Activated CD4-positive, alpha-beta T cell treated with anti-CD3 and anti-CD28 coated beads, Interleukin-2, amount 10 ng/mL, durations not matched to agents 24 days and 14 days (primary cell): ENCODE data around the gene ANKRD31. TPM values are rescaled to one million over a fixed set of nuclear protein-coding genes. Genes with fewer than 3 reads are reported as not detected.

ENCODE experiments used
- DNase-seq: peaks from one replicate; pipeline ENCODE4 v3.0.0; 2022
- H3K27ac Mint-ChIP-seq: one replicate; pipeline ENCODE4 v1.8.0; 2022; ENCODE audit warnings: mild to moderate bottlenecking, mixed read lengths
- H3K27me3 Mint-ChIP-seq: one replicate; pipeline ENCODE4 v1.8.0; 2022; ENCODE audit warnings: mixed read lengths
- H3K36me3 Mint-ChIP-seq: one replicate; pipeline ENCODE4 v1.8.0; 2022; ENCODE audit warnings: low read depth, mild to moderate bottlenecking, mixed read lengths
- H3K4me1 Mint-ChIP-seq: one replicate; pipeline ENCODE4 v1.8.0; 2021; ENCODE audit warnings: mixed read lengths
- H3K4me3 Mint-ChIP-seq: one replicate; pipeline ENCODE4 v1.8.0; 2022; ENCODE audit warnings: mild to moderate bottlenecking, moderate library complexity, mixed read lengths
- H3K9me3 Mint-ChIP-seq: one replicate; pipeline ENCODE4 v1.8.0; 2021; ENCODE audit warnings: mixed read lengths
- intact Hi-C: fragments of 100-400 bp; cut with micrococcal nuclease; formaldehyde crosslinking; loops from one replicate; pipeline ENCODE4 v1.15.1; 2023
- total RNA-seq: library from RNA; stranded (reverse); gene quantifications from 2 replicates; pipeline ENCODE4 v1.2.3, GENCODE V29; 2022

The ANKRD31 gene
- total RNA-seq, 1 donor from 2014 or later: 0.47 TPM

GRCh38 chr5:75054134-75054930 is 182.3 kb downstream of the ANKRD31 start:
- Mint-ChIP-seq H3K4me3 (peak overlapping the region; percentile 87), H3K4me1 (peaks cover 54% of the 10 kb centered on the region), H3K36me3 (no peaks in the 10 kb centered on the region), H3K27ac (peak overlapping the region; percentile 46), H3K27me3 (peaks cover 15% of the 10 kb centered on the region), H3K9me3 (no peaks in the 10 kb centered on the region)
- intact Hi-C loops: loop anchor here (5.0 to 10.0 kb wide), 5 partner anchors 458 to 1203 kb away; partner anchors contain the start of genes CERT1, POC5 and POLK
- DNase-seq: no peak

GRCh38 chr5:75053304-75054133 is 183.2 kb downstream of the ANKRD31 start:
- Mint-ChIP-seq H3K36me3 (no peaks in the 10 kb centered on the region), H3K4me3 (peak overlapping the region; percentile 87), H3K9me3 (no peaks in the 10 kb centered on the region), H3K27ac (peak overlapping the region; percentile 46), H3K4me1 (peaks cover 53% of the 10 kb centered on the region), H3K27me3 (peaks cover 15% of the 10 kb centered on the region)
- intact Hi-C loops: loop anchor here (1.0 to 10.0 kb wide), 8 partner anchors 184 to 1204 kb away; partner anchors contain the start of genes CERT1, GFM2, HMGCR and NSA2
- DNase-seq: peak; percentile 86

- Mint-ChIP-seq H3K4me3 (peak overlapping the region; percentile 87), H3K27ac (no peak overlapping the region), H3K9me3 (no peaks in the 10 kb centered on the region), H3K36me3 (no peaks in the 10 kb centered on the region), H3K4me1 (peaks cover 59% of the 10 kb centered on the region), H3K27me3 (peaks cover 15% of the 10 kb centered on the region)
- DNase-seq: peak; percentile 86
- intact Hi-C loops: loop anchor here (1.0 to 10.0 kb wide), 8 partner anchors 184 to 1204 kb away; partner anchors contain the start of genes CERT1, GFM2, HMGCR and NSA2
Observed at GRCh38 chr5:75053054-75053303, 183.7 kb downstream of the ANKRD31 start.

- peaks cover 15% of the 10 kb centered on the region for H3K27me3 Mint-ChIP-seq
- H3K4me3 Mint-ChIP-seq: peak within 1 kb of the TSS; percentile 88
- intact Hi-C loops: loop anchor here (1.0 to 10.0 kb wide), 8 partner anchors 185 to 1205 kb away; partner anchors contain the start of genes CERT1, GFM2, HMGCR and NSA2
- H3K27ac Mint-ChIP-seq: peak within 1 kb of the TSS; percentile 75
- peaks cover 59% of the 10 kb centered on the region for H3K4me1 Mint-ChIP-seq
- peak; percentile 82 for DNase-seq
- H3K9me3 Mint-ChIP-seq: no peaks in the 10 kb centered on the region
- no peaks in the 10 kb centered on the region for H3K36me3 Mint-ChIP-seq
Observed at GRCh38 chr5:75052192-75053053, 184.3 kb downstream of the ANKRD31 start, which contains the start of gene GCNT4. TSS of gene GCNT4 (minus strand) at chr5:75052558. CDS start at chr5:75030037, 22,521 bp downstream.

- peak overlapping the region; percentile 88 for H3K4me3 Mint-ChIP-seq
- H3K27ac Mint-ChIP-seq: peak overlapping the region; percentile 42
- H3K27me3 Mint-ChIP-seq: peaks cover 15% of the 10 kb centered on the region
- H3K36me3 Mint-ChIP-seq: peaks cover 4% of the 10 kb centered on the region
- intact Hi-C loops: loop anchor here (2.0 to 10.0 kb wide), 7 partner anchors 214 to 1206 kb away; partner anchors contain the start of genes CERT1, POC5 and POLK
- no peaks in the 10 kb centered on the region for H3K9me3 Mint-ChIP-seq
- peak; percentile 73 for DNase-seq
- peaks cover 56% of the 10 kb centered on the region for H3K4me1 Mint-ChIP-seq
Observed at GRCh38 chr5:75051217-75051751, 185.4 kb downstream of the ANKRD31 start.

- H3K27me3 Mint-ChIP-seq: peaks cover 10% of the 10 kb centered on the region
- no peaks in the 10 kb centered on the region for H3K9me3 Mint-ChIP-seq
- intact Hi-C loops: loop anchor here (2.0 to 10.0 kb wide), 7 partner anchors 214 to 1207 kb away; partner anchors contain the start of genes CERT1, POC5 and POLK
- H3K4me1 Mint-ChIP-seq: peaks cover 60% of the 10 kb centered on the region
- peaks cover 11% of the 10 kb centered on the region for H3K36me3 Mint-ChIP-seq
- H3K4me3 Mint-ChIP-seq: peak overlapping the region; percentile 5
- DNase-seq: peak; percentile 64
- peak overlapping the region; percentile 8 for H3K27ac Mint-ChIP-seq
Observed at GRCh38 chr5:75050415-75050814, 186.3 kb downstream of the ANKRD31 start.

- H3K27me3 Mint-ChIP-seq: peaks cover 7% of the 10 kb centered on the region
- intact Hi-C loops: loop anchor here (2.0 to 10.0 kb wide), 9 partner anchors 75 to 1208 kb away; partner anchors contain the start of genes CERT1, POC5 and POLK
- H3K27ac Mint-ChIP-seq: no peak overlapping the region
- H3K36me3 Mint-ChIP-seq: peaks cover 16% of the 10 kb centered on the region
- no peak overlapping the region for H3K4me3 Mint-ChIP-seq
- H3K4me1 Mint-ChIP-seq: peaks cover 63% of the 10 kb centered on the region
- DNase-seq: peak; percentile 89
- no peaks in the 10 kb centered on the region for H3K9me3 Mint-ChIP-seq
Observed at GRCh38 chr5:75049456-75050351, 187.0 kb downstream of the ANKRD31 start.

- peak; percentile 63 for DNase-seq
- H3K9me3 Mint-ChIP-seq: peaks cover under 1% of the 10 kb centered on the region
- H3K4me1 Mint-ChIP-seq: peaks cover 60% of the 10 kb centered on the region
- intact Hi-C loops: loop anchor here (5.0 to 10.0 kb wide), 2 partner anchors 74 to 111 kb away; no protein-coding TSS in a partner anchor
- peaks cover 2% of the 10 kb centered on the region for H3K27me3 Mint-ChIP-seq
- no peak overlapping the region for H3K27ac Mint-ChIP-seq
- H3K36me3 Mint-ChIP-seq: peaks cover 23% of the 10 kb centered on the region
- H3K4me3 Mint-ChIP-seq: peak overlapping the region; percentile 26
Observed at GRCh38 chr5:75048457-75048953, 188.2 kb downstream of the ANKRD31 start.

- Mint-ChIP-seq H3K9me3 (peaks cover 3% of the 10 kb centered on the region), H3K4me3 (no peak overlapping the region), H3K36me3 (peaks cover 29% of the 10 kb centered on the region), H3K27ac (no peak overlapping the region), H3K4me1 (peaks cover 59% of the 10 kb centered on the region), H3K27me3 (peaks cover 2% of the 10 kb centered on the region)
- no peak for DNase-seq
- intact Hi-C loops: loop anchor here (5.0 to 10.0 kb wide), 2 partner anchors 73 to 110 kb away; no protein-coding TSS in a partner anchor
Observed at GRCh38 chr5:75047356-75047755, 189.3 kb downstream of the ANKRD31 start.

GRCh38 chr5:75046366-75047142 is 190.1 kb downstream of the ANKRD31 start:
- Mint-ChIP-seq H3K27me3 (peaks cover 2% of the 10 kb centered on the region), H3K4me1 (peaks cover 52% of the 10 kb centered on the region), H3K36me3 (peaks cover 31% of the 10 kb centered on the region), H3K9me3 (peaks cover 3% of the 10 kb centered on the region), H3K4me3 (no peak overlapping the region), H3K27ac (no peak overlapping the region)
- intact Hi-C loops: loop anchor here (5.0 to 10.0 kb wide), 2 partner anchors 72 to 109 kb away; no protein-coding TSS in a partner anchor
- no peak for DNase-seq

GRCh38 chr5:75045071-75045470 is 191.6 kb downstream of the ANKRD31 start:
- intact Hi-C loops: loop anchor here (5.0 to 10.0 kb wide), 2 partner anchors 70 to 108 kb away; no protein-coding TSS in a partner anchor

More at GRCh38 chr5:75045071-75045470, 191.6 kb downstream of the ANKRD31 start:
- peaks cover 3% of the 10 kb centered on the region for H3K9me3 Mint-ChIP-seq
- H3K36me3 Mint-ChIP-seq: peaks cover 32% of the 10 kb centered on the region
- peaks cover 38% of the 10 kb centered on the region for H3K4me1 Mint-ChIP-seq
- no peak for DNase-seq
- no peak overlapping the region for H3K4me3 Mint-ChIP-seq
- H3K27me3 Mint-ChIP-seq: no peaks in the 10 kb centered on the region
- no peak overlapping the region for H3K27ac Mint-ChIP-seq
